HepG2 (cell line): Measurements from ENCODE around the gene CPE. TPM values are rescaled to one million over a fixed set of nuclear protein-coding genes. Genes with fewer than 3 reads are reported as not detected.

Experiments
- ATF7 ChIP-seq, 2 experiments: fragments of 450-650 bp in 1 of 2; sonication (generic) in 1 of 2; formaldehyde crosslinking in 1 of 2; IDR thresholded peaks; 2 replicates each; pipeline versions ENCODE4 v1.4.0 to v1.6.1; 2016 to 2020; ENCODE audit warnings: antibody characterized with exemption in 1 of 2, mild to moderate bottlenecking in 1 of 2, missing genetic modification reagents in 1 of 2
- FOXK2 ChIP-seq: fragments of 450-650 bp; IDR thresholded peaks from 2 replicates; pipeline ENCODE4 v1.6.1; 2016
- FOXP1 ChIP-seq, 2 experiments: fragments of 450-650 bp in 1 of 2; IDR thresholded peaks; 2 replicates each; pipeline ENCODE4 v1.6.1; 2017 to 2018; ENCODE audit warnings: antibody characterized with exemption in 1 of 2
- KLF16 ChIP-seq, 2 experiments: sonication (generic) in 1 of 2; formaldehyde crosslinking in 1 of 2; IDR thresholded peaks; 2 replicates each; pipeline versions ENCODE4 v1.6.1 to v1.8.0; 2016 to 2023; ENCODE audit warnings: missing genetic modification reagents in 2 of 2, missing compliant biosample characterization in 1 of 2
- MED1 ChIP-seq: sonication (generic); formaldehyde crosslinking; IDR thresholded peaks from 2 replicates; pipeline ENCODE4 v1.4.0; 2020; ENCODE audit warnings: missing genetic modification reagents
- NFIC ChIP-seq: IDR thresholded peaks from 2 replicates; pipeline ENCODE4 v1.6.1; 2012; ENCODE audit warnings: mild to moderate bottlenecking, low read length, inconsistent platforms
- NR2F2 ChIP-seq: IDR thresholded peaks from 2 replicates; pipeline ENCODE4 v1.6.1; 2012; ENCODE audit warnings: low read depth, inconsistent platforms, borderline replicate concordance
- POGZ ChIP-seq: sonication (generic); formaldehyde crosslinking; IDR thresholded peaks from 2 replicates; pipeline ENCODE4 v1.4.0; 2020; ENCODE audit warnings: mild to moderate bottlenecking, missing genetic modification reagents
- RAD51 ChIP-seq: fragments of 450-650 bp; IDR thresholded peaks from 2 replicates; pipeline ENCODE4 v1.6.1; 2016; ENCODE audit warnings: borderline replicate concordance
- RORA ChIP-seq: sonication (generic); formaldehyde crosslinking; IDR thresholded peaks from 2 replicates; pipeline ENCODE4 v1.5.0; 2020; ENCODE audit warnings: mild to moderate bottlenecking, missing genetic modification reagents, moderate library complexity
- SYNCRIP ChIP-seq: fragments of 200-400 bp; formaldehyde crosslinking; IDR thresholded peaks from 2 replicates; pipeline ENCODE4 v1.6.1; 2018; ENCODE audit warnings: mild to moderate bottlenecking, low read depth, low read length; ENCODE audit not compliant: insufficient read depth
- ZNF256 ChIP-seq: sonication (generic); formaldehyde crosslinking; conservative IDR thresholded peaks from 2 replicates; pipeline ENCODE4 v1.4.0; 2020; ENCODE audit warnings: missing genetic modification reagents
- ZNF296 ChIP-seq: sonication (generic); formaldehyde crosslinking; conservative IDR thresholded peaks from 2 replicates; pipeline ENCODE4 v1.5.0; 2020; ENCODE audit warnings: mild to moderate bottlenecking, missing genetic modification reagents
- ZNF331 ChIP-seq: sonication (generic); formaldehyde crosslinking; IDR thresholded peaks from 2 replicates; pipeline ENCODE4 v1.4.0; 2020; ENCODE audit warnings: missing genetic modification reagents
- ZNF432 ChIP-seq: sonication (generic); formaldehyde crosslinking; IDR thresholded peaks from 2 replicates; pipeline ENCODE4 v1.5.0; 2020; ENCODE audit warnings: missing genetic modification reagents, mild to moderate bottlenecking, borderline replicate concordance
- ZNF530 ChIP-seq: sonication (generic); formaldehyde crosslinking; IDR thresholded peaks from 2 replicates; pipeline ENCODE4 v1.5.0; 2020; ENCODE audit warnings: low read depth, mild to moderate bottlenecking, missing genetic modification reagents
- ZNF557 ChIP-seq: sonication (generic); formaldehyde crosslinking; IDR thresholded peaks from 2 replicates; pipeline ENCODE4 v1.4.0; 2020; ENCODE audit warnings: missing genetic modification reagents
- ZSCAN29 ChIP-seq: sonication (generic); formaldehyde crosslinking; conservative IDR thresholded peaks from 2 replicates; pipeline ENCODE4 v1.4.0; 2020; ENCODE audit warnings: mild to moderate bottlenecking, missing genetic modification reagents
- polyA plus RNA-seq, 8 experiments: library from polyadenylated mRNA; depleted of rRNA in 3 of 8; stranded (reverse) in 7 of 8; unstranded in 1 of 8; fragments of >200 nt; fragmentation: Illumina TruSeq in 4 of 8; extraction: Trizol in 4 of 8; gene quantifications; 2 replicates each; pipeline versions ENCODE4 v1.2.1 to v1.2.3, GENCODE V29; 2011 to 2016; ENCODE audit warnings: low read depth in 4 of 8, missing spikeins in 1 of 8, mixed read lengths in 1 of 8; ENCODE audit not compliant: insufficient read depth in 1 of 8
- total RNA-seq, 5 experiments: library from RNA; depleted of rRNA; stranded (reverse); fragments of >200 nt; fragmentation: Illumina TruSeq; extraction: Trizol; gene quantifications; 2 replicates each; pipeline ENCODE4 v1.2.3, GENCODE V29; 2016; ENCODE audit warnings: low read depth in 1 of 5
- TF ChIP-seq, protein P1 (sequence below): sonication (generic); formaldehyde crosslinking; IDR thresholded peaks from 2 replicates; pipeline ENCODE4 v1.5.1; 2020; ENCODE audit warnings: missing genetic modification reagents, mild to moderate bottlenecking, borderline replicate concordance
- TF ChIP-seq, protein P2 (sequence below): IDR thresholded peaks from 2 replicates; pipeline ENCODE4 v1.6.1; 2016; ENCODE audit warnings: low read depth, borderline replicate concordance
- TF ChIP-seq, protein P3 (sequence below): sonication (generic); formaldehyde crosslinking; IDR thresholded peaks from 2 replicates; pipeline ENCODE4 v1.4.0; 2020; ENCODE audit warnings: mild to moderate bottlenecking, missing genetic modification reagents
- TF ChIP-seq, protein P4 (sequence below): sonication (generic); formaldehyde crosslinking; IDR thresholded peaks from 2 replicates; pipeline ENCODE4 v1.4.0; 2020; ENCODE audit warnings: missing genetic modification reagents
- TF ChIP-seq, protein P5 (sequence below): IDR thresholded peaks from 2 replicates; pipeline ENCODE4 v1.6.1; 2012; ENCODE audit warnings: inconsistent platforms

The CPE gene
- total and polyA plus RNA-seq, 2 of the 13 experiments (the other 11 are each of a cell fraction or from before 2014, with no cell fraction given), result 268 to 852 TPM

DNA sequence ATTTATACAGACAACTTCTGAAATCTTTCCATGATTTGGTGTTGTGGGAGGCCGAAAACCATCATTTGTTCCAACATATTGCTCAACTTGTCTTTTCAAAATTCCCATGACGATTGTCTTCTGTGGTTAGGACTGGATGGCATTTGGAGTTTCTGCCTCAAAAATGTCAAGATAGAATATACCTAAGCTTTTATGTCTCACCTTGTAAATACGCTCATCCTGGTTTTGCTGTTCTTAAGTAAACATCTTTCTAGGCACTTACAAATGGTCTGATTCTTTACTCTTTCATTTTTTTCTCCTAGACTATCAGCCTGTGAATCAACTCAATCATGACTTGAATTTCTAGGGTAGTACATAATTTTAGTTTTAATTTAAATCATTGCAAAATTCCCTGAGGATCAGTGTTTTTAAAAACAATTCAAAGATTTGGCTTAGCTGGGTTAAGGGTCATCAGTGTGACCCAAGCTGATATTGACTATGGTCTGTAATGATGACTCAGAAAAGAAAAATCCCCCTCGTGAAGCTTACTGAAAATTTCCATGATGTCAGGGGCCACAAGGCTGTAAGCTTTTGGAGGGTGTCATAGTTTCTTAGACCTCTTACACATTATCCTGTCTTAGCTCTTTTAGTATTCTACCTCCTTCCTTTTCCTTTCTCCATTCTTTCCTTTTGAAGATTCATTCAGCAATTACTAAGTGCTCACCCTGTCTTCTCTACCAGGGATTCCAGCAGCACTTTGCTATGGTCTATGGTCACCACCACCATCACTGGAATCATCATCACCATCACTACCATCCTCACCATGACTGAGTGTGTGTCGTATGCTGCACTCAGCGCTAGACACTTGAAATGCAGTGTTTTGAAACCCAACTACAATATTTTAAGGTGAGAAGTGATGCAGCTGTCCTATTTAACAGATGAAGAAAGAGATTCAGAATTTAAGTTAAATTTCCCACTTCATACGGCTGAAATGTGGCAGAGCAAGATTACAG is 124.4 kb downstream of the CPE start (continued):
- TF ChIP-seq, protein P1, sequence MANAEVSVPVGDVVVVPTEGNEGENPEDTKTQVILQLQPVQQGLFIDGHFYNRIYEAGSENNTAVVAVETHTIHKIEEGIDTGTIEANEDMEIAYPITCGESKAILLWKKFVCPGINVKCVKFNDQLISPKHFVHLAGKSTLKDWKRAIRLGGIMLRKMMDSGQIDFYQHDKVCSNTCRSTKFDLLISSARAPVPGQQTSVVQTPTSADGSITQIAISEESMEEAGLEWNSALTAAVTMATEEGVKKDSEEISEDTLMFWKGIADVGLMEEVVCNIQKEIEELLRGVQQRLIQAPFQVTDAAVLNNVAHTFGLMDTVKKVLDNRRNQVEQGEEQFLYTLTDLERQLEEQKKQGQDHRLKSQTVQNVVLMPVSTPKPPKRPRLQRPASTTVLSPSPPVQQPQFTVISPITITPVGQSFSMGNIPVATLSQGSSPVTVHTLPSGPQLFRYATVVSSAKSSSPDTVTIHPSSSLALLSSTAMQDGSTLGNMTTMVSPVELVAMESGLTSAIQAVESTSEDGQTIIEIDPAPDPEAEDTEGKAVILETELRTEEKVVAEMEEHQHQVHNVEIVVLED (CRISPR knock-in tag), result no peak
- TF ChIP-seq ZNF432 (no peak), NR2F2 (peak; percentile 54; the same call in 1 of the 2 replicates), RORA (CRISPR knock-in tag) (no peak), ZNF557 (no peak), ATF7 (IDR thresholded peaks at IDR 0.05) (peak; percentile 80; the same call in 1 of the 2 replicates), ATF7 (CRISPR knock-in tag; IDR thresholded peaks at IDR 0.05) (peak; percentile 48; the same call in 1 of the 2 replicates), FOXK2 (0 out of 2 replicates have a peak, but pooled peaks have one; percentile 34), POGZ (peak; percentile 41), ZNF256 (CRISPR knock-in tag) (no peak), SYNCRIP (no peak), FOXP1 (IDR thresholded peaks at IDR 0.05) (no peak), FOXP1 (CRISPR knock-in tag; IDR thresholded peaks at IDR 0.05) (peak; percentile 37; the same call in 1 of the 2 replicates), ZNF530 (CRISPR knock-in tag) (no peak), ZSCAN29 (CRISPR knock-in tag) (no peak), MED1 (CRISPR knock-in tag) (no peak), KLF16 (CRISPR knock-in tag; IDR thresholded peaks at IDR 0.05) (0 out of 4 replicates have a peak, but pooled peaks of 1 of the 2 experiments have one; percentile 24), ZNF331 (CRISPR knock-in tag) (peak; percentile 16; the same call in 1 of the 2 replicates), NFIC (peak; percentile 83; the same call in 1 of the 2 replicates), RAD51 (no peak), ZNF296 (CRISPR knock-in tag) (no peak)
- TF ChIP-seq, protein P2, sequence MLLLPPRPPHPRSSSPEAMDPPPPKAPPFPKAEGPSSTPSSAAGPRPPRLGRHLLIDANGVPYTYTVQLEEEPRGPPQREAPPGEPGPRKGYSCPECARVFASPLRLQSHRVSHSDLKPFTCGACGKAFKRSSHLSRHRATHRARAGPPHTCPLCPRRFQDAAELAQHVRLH (CRISPR knock-in tag), result 0 out of 2 replicates have a peak, but pooled peaks have one; percentile 42
- TF ChIP-seq, protein P3, sequence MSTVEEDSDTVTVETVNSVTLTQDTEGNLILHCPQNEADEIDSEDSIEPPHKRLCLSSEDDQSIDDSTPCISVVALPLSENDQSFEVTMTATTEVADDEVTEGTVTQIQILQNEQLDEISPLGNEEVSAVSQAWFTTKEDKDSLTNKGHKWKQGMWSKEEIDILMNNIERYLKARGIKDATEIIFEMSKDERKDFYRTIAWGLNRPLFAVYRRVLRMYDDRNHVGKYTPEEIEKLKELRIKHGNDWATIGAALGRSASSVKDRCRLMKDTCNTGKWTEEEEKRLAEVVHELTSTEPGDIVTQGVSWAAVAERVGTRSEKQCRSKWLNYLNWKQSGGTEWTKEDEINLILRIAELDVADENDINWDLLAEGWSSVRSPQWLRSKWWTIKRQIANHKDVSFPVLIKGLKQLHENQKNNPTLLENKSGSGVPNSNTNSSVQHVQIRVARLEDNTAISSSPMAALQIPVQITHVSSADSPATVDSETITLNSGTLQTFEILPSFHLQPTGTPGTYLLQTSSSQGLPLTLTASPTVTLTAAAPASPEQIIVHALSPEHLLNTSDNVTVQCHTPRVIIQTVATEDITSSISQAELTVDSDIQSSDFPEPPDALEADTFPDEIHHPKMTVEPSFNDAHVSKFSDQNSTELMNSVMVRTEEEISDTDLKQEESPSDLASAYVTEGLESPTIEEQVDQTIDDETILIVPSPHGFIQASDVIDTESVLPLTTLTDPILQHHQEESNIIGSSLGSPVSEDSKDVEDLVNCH (CRISPR knock-in tag), result no peak
- TF ChIP-seq, protein P4, sequence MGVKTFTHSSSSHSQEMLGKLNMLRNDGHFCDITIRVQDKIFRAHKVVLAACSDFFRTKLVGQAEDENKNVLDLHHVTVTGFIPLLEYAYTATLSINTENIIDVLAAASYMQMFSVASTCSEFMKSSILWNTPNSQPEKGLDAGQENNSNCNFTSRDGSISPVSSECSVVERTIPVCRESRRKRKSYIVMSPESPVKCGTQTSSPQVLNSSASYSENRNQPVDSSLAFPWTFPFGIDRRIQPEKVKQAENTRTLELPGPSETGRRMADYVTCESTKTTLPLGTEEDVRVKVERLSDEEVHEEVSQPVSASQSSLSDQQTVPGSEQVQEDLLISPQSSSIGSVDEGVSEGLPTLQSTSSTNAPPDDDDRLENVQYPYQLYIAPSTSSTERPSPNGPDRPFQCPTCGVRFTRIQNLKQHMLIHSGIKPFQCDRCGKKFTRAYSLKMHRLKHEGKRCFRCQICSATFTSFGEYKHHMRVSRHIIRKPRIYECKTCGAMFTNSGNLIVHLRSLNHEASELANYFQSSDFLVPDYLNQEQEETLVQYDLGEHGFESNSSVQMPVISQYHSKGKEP (CRISPR knock-in tag), result no peak
- TF ChIP-seq, protein P5, sequence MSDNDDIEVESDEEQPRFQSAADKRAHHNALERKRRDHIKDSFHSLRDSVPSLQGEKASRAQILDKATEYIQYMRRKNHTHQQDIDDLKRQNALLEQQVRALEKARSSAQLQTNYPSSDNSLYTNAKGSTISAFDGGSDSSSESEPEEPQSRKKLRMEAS, result no peak
